ENCODE data around the gene IMPG2.

Gene IMPG2

DNA sequence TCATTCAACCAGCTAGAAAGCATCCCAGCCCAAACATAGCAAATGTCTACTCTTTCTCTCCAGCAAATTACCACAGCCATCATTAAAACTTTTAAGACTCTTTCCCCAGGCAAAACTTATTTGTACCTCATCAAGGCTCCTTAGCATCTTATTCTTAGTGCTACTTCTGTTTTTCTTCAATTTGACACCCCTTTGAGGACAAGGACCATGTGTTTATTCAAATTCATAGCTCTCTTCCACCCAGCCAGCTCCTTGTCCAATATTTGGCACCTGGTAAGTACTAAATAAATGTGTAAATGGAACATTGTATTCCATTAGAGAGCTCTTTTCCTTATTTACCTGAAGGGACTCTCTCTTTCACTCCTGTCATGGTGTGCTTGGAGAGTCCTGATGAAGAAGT, 89.8 kb downstream of the IMPG2 start:
- DNase-seq: no peak

- no peak for DNase-seq
Measured at GRCh38 chr3:101229681-101230080, 90.7 kb downstream of the IMPG2 start.

- no peak for DNase-seq
Measured at GRCh38 chr3:101228441-101228840, 91.9 kb downstream of the IMPG2 start.

- DNase-seq: no peak
Measured at GRCh38 chr3:101224739-101225138, 95.6 kb downstream of the IMPG2 start.

GRCh38 chr3:101223016-101223415, 97.4 kb downstream of the IMPG2 start:
- DNase-seq: no peak

DNA sequence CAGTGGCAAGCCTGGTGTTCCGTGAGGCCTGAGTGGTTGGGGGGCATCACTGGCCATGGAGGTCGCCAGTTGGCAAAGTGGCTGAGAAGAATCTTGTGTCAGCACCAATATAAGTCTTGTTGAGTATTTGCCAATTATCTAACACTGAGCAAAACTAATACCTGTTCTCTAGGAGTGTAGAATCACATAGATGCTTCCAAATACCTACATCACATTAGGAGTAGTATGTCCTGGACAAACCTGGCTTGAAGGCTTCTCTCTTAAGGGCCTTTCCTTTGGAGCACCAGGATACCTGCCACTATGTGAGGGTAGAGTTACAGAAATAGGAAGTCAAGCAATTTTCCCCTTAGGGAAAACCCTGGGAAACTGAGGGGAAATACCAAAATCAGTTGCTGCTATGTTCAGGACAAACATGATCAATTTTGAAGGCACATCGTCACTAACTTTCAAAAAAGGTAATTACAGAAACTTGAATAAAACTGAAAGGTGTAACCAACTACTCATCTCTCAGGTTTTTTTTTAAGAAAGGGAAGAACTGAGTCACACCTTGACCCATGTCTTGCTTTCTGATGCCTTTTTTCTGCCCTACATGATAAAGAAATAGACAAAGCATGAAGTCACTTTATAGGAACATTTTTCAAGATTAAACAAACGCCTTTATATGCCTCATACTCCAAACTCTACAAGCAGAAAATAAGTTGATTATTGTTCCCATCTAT, 100.4 kb downstream of the IMPG2 start:
- DNase-seq: no peak

DNA sequence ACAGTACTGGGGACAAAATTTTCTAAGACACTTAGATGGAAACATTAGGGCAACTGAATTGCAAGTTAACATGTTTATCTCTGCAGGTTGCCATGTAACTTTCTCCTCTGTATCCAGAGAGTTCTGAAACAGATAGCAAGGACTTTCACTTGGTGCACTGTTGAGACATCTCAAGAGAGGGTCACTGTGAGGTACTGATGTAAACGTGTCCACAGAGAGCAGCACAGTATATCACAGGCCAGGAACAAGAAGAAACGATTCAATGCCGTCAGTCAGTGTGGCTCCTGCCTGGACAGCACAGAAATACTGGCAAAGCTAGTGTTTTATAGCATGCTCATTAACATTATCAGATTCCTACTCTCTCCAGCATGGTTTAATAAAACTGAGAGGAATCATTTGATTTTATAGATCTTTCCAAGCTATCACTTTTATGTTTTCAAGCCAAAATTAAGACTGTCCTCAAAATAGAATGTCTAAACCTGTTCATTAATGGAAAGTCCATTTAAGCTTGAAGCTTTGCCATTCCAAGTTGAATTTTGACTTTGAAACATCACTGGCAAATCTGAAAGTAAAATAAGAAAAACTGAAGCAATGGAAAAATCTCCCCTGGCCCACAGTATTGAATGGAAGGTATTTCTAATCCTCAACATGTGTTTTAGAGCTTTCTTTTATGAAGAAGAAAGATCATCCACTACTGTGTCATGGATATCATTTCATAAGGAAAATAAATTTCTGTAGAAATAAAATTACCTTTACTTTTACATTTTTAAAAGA, 102.7 kb downstream of the IMPG2 start:
- DNase-seq: no peak

GRCh38 chr3:101216710-101217465, 103.5 kb downstream of the IMPG2 start:
- DNase-seq: no peak

DNA sequence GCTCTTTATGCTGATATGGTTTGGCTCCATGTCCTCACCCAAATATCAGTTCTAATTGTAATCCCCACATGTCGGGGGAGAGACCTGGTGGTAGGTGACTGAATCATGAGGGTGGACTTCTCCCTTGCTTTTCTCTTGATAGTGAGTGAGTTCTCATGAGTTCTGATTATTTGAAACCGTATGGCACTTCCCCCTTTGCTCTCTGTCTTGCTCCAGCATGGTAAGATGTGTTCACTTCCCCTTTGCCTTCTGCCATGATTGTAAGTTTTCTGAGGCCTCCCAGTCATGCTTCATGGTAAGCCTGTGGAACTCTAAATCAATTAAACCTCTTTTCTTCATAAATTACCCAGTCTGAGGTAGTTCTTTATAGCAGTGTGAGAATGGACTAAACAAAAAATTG, 107.6 kb downstream of the IMPG2 start:
- DNase-seq: no peak

DNA sequence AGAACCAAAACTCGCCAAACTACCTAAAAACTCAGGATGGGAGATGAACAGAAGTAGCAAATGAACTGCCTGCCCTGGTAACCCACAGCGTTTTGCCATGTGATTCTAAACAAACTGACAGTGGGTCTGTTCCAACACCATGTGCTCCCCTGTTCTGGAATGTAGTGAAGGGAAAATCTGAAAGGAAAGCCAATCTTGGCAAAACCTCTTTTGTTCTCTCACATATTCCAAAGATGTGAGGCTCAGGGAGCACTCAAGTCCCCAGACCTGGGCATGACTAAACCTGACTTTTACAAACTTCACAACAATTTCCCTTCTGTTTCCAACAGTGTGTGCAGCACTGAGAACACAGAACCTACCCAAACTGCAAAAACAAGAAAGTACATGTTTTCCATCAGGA, 116.1 kb downstream of the IMPG2 start:
- DNase-seq: no peak

GRCh38 chr3:101203411-101203810, 117.0 kb downstream of the IMPG2 start:
- no peak for DNase-seq

DNA sequence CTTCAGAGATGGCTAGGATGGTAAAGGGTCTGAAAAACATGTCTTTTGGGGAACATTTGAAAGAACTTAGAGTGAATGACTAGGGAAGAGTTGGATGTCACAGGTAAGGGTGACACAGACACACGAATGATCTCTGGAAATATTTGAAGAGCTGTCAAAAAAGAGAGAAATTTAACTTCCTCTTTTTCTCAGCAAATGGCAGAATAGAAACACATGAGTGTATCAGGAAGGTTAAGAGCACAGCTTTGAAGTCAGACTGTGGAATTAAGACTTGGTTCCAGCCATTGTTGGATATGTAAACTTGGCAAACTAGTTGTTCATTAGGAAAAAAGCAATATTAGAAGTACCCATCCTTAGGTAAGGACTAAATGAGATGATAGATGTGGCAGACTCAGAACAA, 117.7 kb downstream of the IMPG2 start:
- no peak for DNase-seq

DNA sequence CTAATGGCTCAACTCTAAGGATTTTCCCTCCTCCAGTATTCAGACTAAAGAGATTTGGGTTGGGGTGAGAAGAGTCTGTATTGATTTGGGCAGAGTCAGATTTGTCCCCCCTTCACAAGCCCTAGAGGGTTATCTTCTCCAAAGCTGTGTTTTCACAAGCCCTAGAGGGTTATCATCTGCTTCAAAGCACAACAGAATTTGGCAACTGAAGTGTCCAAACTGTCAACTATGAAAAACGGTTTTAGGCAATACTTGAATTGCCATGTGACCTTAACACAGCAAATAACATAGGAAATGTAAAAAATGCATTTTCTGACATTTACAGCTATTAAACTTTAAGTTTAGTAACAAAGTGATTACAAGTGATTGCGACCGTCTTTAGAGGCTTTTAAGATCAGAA, 119.9 kb downstream of the IMPG2 start:
- no peak for DNase-seq

GRCh38 chr3:101195951-101196713, 124.2 kb downstream of the IMPG2 start:
- DNase-seq: no peak

- DNase-seq: no peak
Measured at GRCh38 chr3:101194392-101194791, 126.0 kb downstream of the IMPG2 start.

GRCh38 chr3:101193957-101194356, 126.4 kb downstream of the IMPG2 start:
- no peak for DNase-seq

DNA sequence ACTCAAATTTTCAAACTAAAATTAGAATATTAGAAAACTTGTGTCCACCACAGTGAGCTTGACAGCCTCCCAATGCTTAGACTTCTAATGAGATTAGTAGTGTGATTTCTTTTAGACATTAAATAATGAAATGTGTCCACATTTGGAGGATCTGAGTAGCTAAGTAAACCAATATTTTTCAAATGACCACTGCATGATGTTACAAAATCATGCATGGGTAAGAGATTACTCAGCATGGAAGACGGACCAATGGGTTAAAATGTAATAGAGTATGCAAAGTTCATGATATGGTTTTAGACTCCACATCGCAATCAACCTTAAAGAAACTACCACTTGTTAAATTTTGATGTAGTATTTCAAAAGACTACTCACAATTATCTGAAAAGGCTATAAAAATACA, 130.6 kb downstream of the IMPG2 start:
- no peak for DNase-seq

- no peak for DNase-seq
Measured at GRCh38 chr3:101189176-101189575, 131.2 kb downstream of the IMPG2 start.

DNA sequence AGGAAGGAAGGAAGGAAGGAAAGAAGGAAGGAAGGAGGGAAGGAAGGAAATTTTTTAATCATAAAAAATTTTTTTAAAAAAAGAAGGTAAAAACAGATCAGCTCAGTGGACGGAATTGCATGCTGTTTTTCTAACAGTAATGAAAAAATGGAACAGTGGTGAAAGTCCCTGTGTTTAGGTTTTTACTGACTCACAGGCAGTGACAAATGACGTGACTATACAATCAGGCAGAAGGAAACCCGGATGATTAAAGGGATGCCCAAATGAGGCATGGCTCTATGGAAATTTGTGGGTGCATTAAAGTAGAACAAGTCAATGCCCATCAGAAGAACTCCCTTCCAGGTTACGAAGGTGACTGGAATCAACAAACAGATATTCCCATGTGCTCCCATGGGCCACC, 135.0 kb downstream of the IMPG2 start:
- no peak for DNase-seq

DNA sequence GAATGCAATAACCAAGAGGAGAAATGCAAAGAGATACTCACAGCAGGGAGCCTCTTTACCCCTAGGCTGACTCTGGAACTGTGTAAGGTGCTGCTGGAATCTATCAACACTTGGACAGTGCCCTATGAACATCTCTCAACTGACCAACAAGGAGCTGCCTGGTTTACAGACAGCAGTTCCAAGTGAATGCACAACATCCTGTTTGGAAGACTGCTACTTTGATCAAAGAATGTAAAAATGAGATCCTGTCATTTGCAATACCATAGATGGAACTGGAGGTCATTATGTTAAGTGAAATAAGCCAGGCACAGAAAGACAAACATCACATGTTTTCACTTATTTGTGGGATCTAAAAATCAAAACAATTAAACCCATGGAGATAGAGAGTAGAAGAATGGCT, 136.3 kb downstream of the IMPG2 start:
- DNase-seq: no peak

DNA sequence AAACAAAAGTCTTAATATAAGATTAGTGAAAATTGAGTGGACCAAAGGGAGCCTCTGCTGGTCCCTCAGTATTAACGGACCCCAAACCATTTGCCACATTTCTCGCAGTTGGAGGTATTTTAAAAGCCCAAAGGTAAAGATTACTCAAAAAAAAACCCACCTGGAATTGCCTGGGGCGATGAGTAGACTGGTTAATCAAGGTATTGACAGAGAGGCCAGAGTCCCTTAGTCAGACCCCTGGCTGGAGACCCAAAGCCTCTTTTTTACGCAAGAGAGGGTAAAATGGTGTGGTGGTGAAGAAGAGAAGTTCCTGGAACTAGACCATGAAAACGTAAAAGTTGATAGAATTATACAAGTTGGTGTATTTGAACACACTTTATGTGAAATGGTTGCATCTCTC, 137.2 kb downstream of the IMPG2 start:
- DNase-seq: no peak

DNA sequence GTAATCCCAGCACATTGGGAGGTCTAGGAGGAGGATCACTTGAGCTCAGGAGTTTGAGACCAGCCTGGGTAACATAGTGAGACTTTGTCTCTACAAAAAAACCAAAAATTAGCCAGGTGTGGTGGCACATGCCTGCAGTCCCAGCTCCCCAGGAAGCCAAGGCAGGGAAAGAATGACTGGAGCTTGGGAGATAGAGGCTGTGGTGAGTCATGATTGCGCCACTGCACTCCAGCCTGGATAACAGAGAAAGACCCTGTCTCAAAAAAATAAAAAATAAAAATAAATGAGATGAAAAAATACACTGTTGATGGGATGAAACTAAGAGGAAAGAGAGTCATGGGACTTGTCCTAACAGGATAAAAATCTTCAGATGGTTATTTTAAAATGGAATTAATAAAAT, 137.6 kb downstream of the IMPG2 start:
- DNase-seq: no peak

GRCh38 chr3:101181801-101182200, 138.6 kb downstream of the IMPG2 start:
- no peak for DNase-seq
